Esophagus muscularis mucosa (tissue), 4 donors: ENCODE measurements around the gene GAS6. TPM values are rescaled to one million over a fixed set of nuclear protein-coding genes. Genes with fewer than 3 reads are reported as not detected.
A peak's percentile ranks its signal among the peaks of the same experiment; 100 is the strongest.

Source experiments
- DNase-seq: peaks from one replicate; pipeline ENCODE4 v3.0.0-alpha.2; 2017; ENCODE audit errors: extremely low spot score
- H3K27ac ChIP-seq, 4 donors: fragments of 200-600 bp; sonication (generic); replicated peaks in 1 of 4; 1 replicate in 3 of 4; 2 replicates in 1 of 4; pipeline ENCODE4 v1.5.1; 2016 to 2019; ENCODE audit warnings: mild to moderate bottlenecking in 1 of 4
- H3K27me3 ChIP-seq, 4 donors: fragments of 200-600 bp; sonication (generic); one replicate each; pipeline versions ENCODE4 v1.5.1 to v1.6.0; 2016 to 2019
- H3K36me3 ChIP-seq, 4 donors: fragments of 200-600 bp; sonication (generic); one replicate each; pipeline ENCODE4 v1.5.1; 2016 to 2019
- H3K4me1 ChIP-seq, 4 donors: fragments of 200-600 bp; sonication (generic); one replicate each; pipeline ENCODE4 v1.5.1; 2016 to 2019
- H3K4me3 ChIP-seq, 4 donors: fragments of 200-600 bp; sonication (generic); 1 replicate in 2 of 4; 2 replicates in 2 of 4; pipeline ENCODE4 v1.5.1; 2016 to 2019; ENCODE audit warnings: mild to moderate bottlenecking in 4 of 4, moderate library complexity in 1 of 4
- H3K9me3 ChIP-seq, 4 donors: fragments of 200-600 bp; sonication (generic); 1 replicate in 3 of 4; 2 replicates in 1 of 4; pipeline ENCODE4 v1.5.1; 2016 to 2019
- EP300 ChIP-seq: sonication (generic); formaldehyde crosslinking; IDR thresholded peaks from one replicate; pipeline ENCODE4 v1.6.1; 2017; ENCODE audit warnings: antibody characterized with exemption
- POLR2A ChIP-seq: fragments of 450-650 bp; IDR thresholded peaks from one replicate; pipeline ENCODE4 v1.6.1; 2017; ENCODE audit warnings: antibody characterized with exemption, moderate library complexity, mild to moderate bottlenecking, low read depth
- POLR2AphosphoS5 ChIP-seq, 2 donors: sonication (generic); formaldehyde crosslinking; IDR thresholded peaks; one replicate each; pipeline ENCODE4 v1.6.1; 2017; ENCODE audit warnings: antibody characterized with exemption in 2 of 2
- WGBS: methylation state at CpG from one replicate; pipeline ENCODE4 v1.1.5; 2018; 5-methylcytosine and 5-hydroxymethylcytosine counted together
- intact Hi-C: fragments of 100-400 bp; cut with DNase I; formaldehyde crosslinking; loops from one replicate; pipeline ENCODE4 v1.15.1; 2023
- total RNA-seq, 4 donors: library from RNA; depleted of rRNA; stranded (reverse); fragments of >200 nt; gene quantifications; one replicate each; pipeline versions ENCODE4 v1.1.0 to v1.2.1, GENCODE V29; 2016
- TF ChIP-seq, protein P1 (sequence below), 3 experiments: fragments of 200-600 bp in 2 of 3; fragments of 450-650 bp in 1 of 3; sonication (generic) in 2 of 3; IDR thresholded peaks; one replicate each; pipeline ENCODE4 v1.5.1; 2017 to 2019; ENCODE audit warnings: antibody characterized with exemption in 3 of 3, mild to moderate bottlenecking in 2 of 3, moderate library complexity in 1 of 3

The GAS6 gene
- total RNA-seq, 4 donors from 2014 or later = 241 to 459 (median 346) TPM

GRCh38 chr13:113822956-113823744 lies 40.7 kb downstream of the GAS6 start:
- H3K4me3 ChIP-seq = no peak overlapping the region
- H3K4me1 ChIP-seq = peaks cover 46 to 58% (median 52%) of the 10 kb centered on the region in 4 donors
- no peak for DNase-seq
- no peaks in the 10 kb centered on the region for H3K9me3 ChIP-seq
- H3K27me3 ChIP-seq = no peaks in the 10 kb centered on the region
- intact Hi-C loops = no loop called here
- TF ChIP-seq, protein P1, sequence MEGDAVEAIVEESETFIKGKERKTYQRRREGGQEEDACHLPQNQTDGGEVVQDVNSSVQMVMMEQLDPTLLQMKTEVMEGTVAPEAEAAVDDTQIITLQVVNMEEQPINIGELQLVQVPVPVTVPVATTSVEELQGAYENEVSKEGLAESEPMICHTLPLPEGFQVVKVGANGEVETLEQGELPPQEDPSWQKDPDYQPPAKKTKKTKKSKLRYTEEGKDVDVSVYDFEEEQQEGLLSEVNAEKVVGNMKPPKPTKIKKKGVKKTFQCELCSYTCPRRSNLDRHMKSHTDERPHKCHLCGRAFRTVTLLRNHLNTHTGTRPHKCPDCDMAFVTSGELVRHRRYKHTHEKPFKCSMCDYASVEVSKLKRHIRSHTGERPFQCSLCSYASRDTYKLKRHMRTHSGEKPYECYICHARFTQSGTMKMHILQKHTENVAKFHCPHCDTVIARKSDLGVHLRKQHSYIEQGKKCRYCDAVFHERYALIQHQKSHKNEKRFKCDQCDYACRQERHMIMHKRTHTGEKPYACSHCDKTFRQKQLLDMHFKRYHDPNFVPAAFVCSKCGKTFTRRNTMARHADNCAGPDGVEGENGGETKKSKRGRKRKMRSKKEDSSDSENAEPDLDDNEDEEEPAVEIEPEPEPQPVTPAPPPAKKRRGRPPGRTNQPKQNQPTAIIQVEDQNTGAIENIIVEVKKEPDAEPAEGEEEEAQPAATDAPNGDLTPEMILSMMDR (IDR thresholded peaks at IDR 0.05) = no peak
- 90% methylated on average over 42 of the region's 45 CpGs for WGBS
- H3K27ac ChIP-seq = peak overlapping the region; percentile 87 to 91 (median 88)
- peaks cover 33 to 76% (median 68%) of the 10 kb centered on the region in 4 donors for H3K36me3 ChIP-seq

DNA sequence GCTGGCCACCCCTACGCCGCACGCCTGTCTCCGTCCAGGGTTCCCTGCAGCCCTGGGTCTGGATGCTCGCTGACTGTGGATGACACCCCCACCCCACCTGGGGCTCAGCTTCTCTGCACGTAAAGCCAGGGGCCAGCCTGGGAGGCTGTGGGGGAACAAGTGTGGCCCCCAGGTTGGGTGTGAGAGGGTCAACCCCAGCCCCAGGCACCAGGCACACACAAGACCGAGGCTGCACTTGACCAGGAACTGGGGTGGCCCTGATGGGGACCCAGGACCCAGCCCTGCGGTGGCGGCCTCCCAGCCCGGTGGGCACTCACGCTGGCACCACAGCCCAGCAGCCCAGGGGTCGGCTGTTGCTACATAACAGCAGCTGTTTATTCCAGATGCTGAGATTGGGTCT lies 41.6 kb downstream of the GAS6 start:
- Histone ChIP-seq H3K36me3 (peaks cover 28 to 67% (median 60%) of the 10 kb centered on the region in 4 donors), H3K4me1 (peaks cover 55 to 66% (median 61%) of the 10 kb centered on the region in 4 donors), H3K9me3 (no peaks in the 10 kb centered on the region), H3K27me3 (no peaks in the 10 kb centered on the region), H3K27ac (peak overlapping the region; percentile 87 to 91 (median 88)), H3K4me3 (no peak overlapping the region)
- DNase-seq = no peak
- 83% methylated on average over 9 of the region's 12 CpGs for WGBS
- intact Hi-C loops = no loop called here
- TF ChIP-seq, protein P1 (IDR thresholded peaks at IDR 0.05) = no peak
- no peak for TF ChIP-seq POLR2A

DNA sequence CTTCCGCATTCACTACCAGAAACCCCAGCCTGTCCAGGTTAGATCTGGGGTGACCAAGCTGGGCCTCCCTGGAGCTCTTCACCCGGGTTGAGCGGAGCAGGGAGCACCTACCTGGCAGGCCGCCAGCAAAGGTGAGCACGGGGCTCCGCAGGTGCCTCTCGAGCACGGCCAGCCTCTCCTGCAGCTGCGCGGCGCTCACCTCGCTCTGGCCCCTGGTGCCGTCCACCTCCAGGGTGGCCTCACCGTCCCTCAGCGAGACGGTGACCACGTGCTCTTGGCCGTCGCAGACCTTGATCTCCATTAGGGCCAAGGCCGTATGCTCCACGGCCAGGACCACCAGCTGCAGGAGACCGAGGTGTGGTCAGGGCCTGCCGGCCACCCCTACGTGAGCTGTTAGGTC lies 42.0 kb downstream of the GAS6 start:
- TF ChIP-seq POLR2AphosphoS5 (IDR thresholded peaks at IDR 0.05) = no peak
- TF ChIP-seq, protein P1 (IDR thresholded peaks at IDR 0.05) = no peak
- no peak for TF ChIP-seq POLR2A
- TF ChIP-seq EP300 = no peak
- Histone ChIP-seq H3K27ac (peak overlapping the region; percentile 87 to 91 (median 88)), H3K9me3 (no peaks in the 10 kb centered on the region), H3K27me3 (no peaks in the 10 kb centered on the region), H3K4me3 (peak overlapping the region in 3 of 4 donors; percentile 31 to 37 (median 35)), H3K4me1 (peaks cover 58 to 71% (median 65%) of the 10 kb centered on the region in 4 donors), H3K36me3 (peaks cover 23 to 63% (median 55%) of the 10 kb centered on the region in 4 donors)
- intact Hi-C loops = loop anchor here (2.0 kb wide), 1 partner anchor 41 kb away; no protein-coding TSS in a partner anchor
- 87% methylated on average over 22 of the region's 24 CpGs for WGBS
- no peak for DNase-seq

DNA sequence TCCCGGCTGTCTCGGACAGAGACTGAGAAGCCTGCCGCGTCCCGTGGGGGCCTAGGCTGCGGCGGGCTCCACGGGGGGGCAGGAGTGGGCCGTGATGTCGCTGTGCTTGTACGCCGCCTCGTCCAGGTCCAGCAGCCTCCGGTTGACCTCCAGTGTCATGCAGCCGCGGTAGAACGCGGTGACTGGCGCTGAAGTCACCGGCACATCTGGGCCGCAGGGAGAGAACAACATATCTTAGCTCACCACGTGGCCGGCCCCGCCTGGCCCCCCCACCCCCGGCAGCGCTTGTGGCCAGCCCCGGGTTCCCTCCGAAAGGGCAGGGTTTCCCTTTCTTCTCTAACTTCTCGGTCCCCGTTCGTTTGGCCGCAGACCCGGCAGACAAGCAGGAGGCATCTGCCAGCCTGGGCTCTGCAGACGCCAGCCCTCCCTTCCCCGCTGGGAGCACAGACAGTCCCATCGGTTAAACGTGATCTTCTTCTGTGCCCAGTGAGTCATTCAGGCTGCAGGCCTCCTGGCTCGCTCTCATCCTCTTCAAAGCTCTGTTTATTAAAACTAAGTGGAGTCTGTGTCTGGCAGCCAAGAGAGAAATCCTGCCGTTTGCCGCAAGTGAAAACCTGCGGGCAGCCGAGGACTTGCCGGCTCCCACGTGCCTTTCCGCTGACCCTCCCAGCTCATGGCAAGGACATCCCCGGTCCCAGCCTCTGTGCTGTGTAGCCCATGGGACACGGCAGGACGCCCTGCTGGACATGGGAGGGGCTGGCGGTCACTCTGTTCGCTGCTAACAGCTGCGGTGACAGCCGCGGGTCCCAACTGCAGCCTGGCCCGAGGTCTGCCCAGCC lies 42.8 kb downstream of the GAS6 start:
- Histone ChIP-seq H3K27me3 (no peaks in the 10 kb centered on the region), H3K36me3 (peaks cover 20 to 55% (median 47%) of the 10 kb centered on the region in 4 donors), H3K9me3 (no peaks in the 10 kb centered on the region), H3K27ac (peak overlapping the region; percentile 87 to 91 (median 88)), H3K4me1 (peaks cover 66 to 79% (median 73%) of the 10 kb centered on the region in 4 donors), H3K4me3 (peak overlapping the region; percentile 31 to 53 (median 36))
- 15% methylated on average over 28 of the region's 54 CpGs for WGBS
- peak; percentile 96 for DNase-seq
- TF ChIP-seq EP300 (peak; percentile 66), POLR2AphosphoS5 (IDR thresholded peaks at IDR 0.05) (peak; percentile 85 to 89), POLR2A (no peak)
- TF ChIP-seq, protein P1 (IDR thresholded peaks at IDR 0.05) = peak in 1 of 3 experiments; percentile 4
- intact Hi-C loops = loop anchor here (2.0 kb wide), 1 partner anchor 42 kb away; no protein-coding TSS in a partner anchor
